NCI-H2227 (cell line): ENCODE results near the gene IQGAP3.
A peak's percentile ranks its signal among the peaks of the same experiment; 100 is the strongest.
"Not testable (repeated sequence)": the region's sequence is repeated elsewhere in the genome, so short reads cannot be mapped to it uniquely, and the experiment has no call there.

Experiments used
- DNase-seq: peaks from one replicate; lab custom pipeline; 2025; ENCODE audit not compliant: unreplicated experiment; lab: John Stamatoyannopoulos, UW

IQGAP3 gene

DNA sequence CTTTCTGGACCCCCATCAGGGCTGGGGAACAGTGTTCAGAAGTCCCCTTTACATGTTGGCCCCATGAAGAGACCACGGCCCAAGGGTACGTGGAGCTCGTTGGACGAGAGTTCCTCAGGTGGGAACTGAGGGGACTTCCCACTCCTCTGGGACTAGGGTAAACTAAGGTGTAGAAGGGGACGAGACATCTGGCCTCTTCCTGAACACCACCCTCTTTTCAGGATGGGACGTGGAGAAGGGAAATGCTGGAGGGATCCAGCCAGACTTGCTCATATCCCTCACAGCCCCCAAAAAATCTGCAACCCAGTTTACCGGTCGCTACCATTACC is 21.3 kb upstream of the IQGAP3 start:
- no peak for DNase-seq

DNA sequence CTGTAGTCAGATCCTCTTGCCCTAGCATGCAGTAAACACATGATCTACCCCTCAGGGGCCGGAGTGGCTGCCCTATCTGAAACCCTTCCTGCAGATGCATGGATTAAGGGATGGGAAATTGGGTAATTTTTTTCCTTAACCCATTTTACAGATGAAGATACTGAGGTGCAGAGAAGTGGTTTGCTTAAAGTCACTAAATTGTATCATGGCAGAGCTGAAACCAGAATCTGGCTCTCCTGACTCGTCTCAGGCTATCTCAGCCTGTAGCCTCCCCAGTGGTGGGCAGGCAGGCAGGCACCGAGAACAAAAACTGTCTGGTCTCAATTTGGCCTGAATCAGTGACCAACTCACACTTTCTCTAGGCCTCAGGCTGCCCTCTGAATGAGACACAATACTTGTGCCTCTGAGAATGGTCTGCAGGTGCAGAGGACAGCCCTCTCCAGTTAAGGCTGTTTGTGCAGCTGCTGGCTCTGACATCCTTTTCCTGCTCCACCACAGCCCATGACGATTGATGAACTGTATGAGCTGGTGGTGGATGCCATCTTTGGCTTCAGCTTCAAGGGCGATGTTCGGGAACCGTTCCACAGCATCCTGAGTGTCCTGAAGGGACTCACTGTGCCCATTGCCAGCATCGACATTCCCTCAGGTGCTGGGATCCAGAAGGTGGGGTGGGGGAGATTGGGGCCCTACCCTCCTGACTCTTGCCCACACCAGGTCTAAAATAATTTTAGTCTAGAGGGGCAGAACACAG is 20.7 kb upstream of the IQGAP3 start:
- DNase-seq, result no peak

DNA sequence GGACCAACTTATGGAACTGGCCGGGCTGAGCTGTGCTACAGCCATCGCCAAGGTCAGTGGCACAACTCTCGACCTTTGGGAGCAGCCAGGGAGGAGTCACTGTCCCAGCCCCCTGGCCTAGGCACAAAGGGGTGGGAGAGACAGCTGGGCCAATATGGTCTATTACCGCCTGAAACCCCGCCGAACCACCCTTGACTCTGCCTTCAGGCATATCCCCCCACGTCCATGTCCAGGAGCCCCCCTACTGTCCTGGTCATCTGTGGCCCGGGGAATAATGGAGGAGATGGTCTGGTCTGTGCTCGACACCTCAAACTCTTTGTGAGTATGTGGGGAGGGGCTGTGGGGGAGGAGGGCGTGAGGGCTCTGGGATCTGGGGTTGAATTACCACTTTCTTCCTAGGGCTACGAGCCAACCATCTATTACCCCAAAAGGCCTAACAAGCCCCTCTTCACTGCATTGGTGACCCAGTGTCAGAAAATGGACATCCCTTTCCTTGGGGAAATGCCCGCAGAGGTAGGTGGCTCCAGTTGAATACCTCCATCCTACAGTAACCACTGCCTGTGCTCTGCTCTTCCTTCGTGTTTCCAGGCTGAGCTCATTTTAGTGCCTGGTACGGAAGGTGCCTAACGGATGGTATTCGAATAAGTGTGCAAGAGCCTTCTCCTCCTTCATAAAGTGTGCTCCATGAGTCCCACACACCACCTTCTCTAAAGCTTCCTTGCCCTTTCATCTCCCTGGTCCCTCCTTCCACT is 20.0 kb upstream of the IQGAP3 start:
- DNase-seq, result no peak

DNA sequence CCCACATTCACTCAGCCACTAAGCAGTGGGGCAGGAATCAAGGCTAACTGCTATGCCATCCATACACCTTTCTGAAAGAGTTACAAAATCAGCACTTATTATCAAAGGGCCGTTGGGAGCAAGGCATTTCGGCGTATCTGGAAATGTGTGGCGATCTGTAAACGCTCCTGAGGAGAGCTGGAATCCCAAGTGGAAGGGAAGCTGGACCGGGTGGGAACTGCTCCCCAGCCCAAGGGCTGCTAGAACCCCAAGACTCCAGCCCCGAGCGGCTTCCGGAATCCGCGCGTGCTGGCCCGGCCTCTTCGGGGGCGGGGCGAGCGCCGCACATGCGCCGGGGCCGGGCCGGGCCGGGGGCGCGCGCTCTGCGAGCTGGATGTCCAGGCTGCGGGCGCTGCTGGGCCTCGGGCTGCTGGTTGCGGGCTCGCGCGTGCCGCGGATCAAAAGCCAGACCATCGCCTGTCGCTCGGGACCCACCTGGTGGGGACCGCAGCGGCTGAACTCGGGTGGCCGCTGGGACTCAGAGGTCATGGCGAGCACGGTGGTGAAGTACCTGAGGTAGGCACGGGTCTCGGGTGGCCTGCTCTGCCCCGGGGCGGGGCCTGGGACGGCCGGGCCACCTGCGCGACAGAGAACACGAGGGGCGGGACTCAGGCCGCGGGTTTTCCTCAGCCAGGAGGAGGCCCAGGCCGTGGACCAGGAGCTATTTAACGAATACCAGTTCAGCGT is 19.2 kb upstream of the IQGAP3 start, which contains the start of gene NAXE:
Gene NAXE, plus strand, starts transcription at position 345 of the 726 bp plus-strand sequence. Its CDS starts 29 bp downstream, at position 374.
- DNase-seq, result peak; percentile 89

DNA sequence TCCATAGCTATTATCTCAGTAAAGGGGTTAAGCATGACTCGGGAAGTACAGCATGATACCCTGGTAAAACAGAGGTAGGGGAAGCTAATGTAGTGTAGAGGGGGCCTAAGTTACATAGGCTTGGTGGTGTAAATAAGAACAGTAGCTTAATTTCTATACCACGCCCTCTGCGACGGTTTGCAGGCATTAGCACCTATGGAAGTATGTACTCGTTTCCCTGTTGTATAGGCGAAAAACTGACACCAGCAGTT is 18.7 kb upstream of the IQGAP3 start:
- no peak for DNase-seq

DNA sequence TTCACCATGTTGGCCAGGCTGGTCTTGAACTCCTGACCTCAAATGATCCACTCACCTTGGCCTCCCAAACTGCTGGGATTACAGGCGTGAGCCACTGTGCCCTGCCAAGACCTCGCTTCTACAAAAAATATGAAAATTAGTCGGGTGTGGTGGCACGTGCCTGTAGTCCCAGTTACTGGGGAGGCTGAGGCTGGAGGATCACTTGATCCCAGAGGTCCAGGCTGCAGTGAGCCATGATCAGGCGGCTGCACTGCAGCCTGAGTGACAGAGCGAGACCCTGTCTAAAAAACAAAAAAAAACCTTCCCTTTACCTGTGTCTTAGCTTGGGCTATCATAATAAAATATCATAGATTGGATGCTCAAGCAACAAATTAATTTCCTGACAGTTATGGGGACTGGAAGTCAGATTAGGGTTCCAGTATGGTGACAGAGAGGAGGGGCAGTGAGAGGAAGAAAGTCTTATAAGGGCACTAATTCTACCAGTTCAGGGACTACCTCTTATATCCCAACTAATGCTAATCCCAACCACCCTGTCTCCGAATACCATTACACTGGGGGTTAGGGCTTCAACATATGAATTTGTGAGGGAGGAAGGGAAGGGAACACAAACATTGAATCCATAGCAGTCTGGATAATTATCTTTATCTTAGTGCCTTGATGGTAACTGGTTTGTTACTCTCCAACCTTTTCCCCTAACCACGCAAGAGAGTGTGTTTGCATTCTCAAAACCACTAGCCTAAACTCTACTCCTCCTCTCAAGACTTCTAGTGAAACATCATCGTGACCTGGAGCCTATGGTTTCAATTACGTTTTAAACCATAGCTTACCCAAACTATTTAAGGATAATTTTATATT is 18.2 kb upstream of the IQGAP3 start:
- DNase-seq, result no peak

DNA sequence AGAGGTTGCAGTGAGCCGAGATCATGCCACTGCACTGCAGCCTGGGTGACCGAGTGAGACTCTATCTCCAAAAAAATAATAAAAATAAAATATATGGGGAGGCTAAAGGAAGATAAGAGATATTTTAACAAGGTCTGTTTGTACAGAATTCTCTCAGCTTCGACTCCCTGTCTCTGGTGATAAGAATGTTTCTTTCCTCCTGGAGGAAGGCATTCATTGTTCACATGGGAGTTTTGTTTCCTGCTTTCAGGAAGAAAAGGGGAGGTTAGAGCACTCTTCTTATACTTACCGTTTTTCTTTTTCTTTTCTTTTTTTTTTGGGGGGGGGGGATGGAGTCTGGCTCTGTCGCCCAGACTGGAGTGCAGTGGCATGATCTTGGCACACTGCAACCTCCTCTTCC is 17.2 kb upstream of the IQGAP3 start:
- no peak for DNase-seq

DNA sequence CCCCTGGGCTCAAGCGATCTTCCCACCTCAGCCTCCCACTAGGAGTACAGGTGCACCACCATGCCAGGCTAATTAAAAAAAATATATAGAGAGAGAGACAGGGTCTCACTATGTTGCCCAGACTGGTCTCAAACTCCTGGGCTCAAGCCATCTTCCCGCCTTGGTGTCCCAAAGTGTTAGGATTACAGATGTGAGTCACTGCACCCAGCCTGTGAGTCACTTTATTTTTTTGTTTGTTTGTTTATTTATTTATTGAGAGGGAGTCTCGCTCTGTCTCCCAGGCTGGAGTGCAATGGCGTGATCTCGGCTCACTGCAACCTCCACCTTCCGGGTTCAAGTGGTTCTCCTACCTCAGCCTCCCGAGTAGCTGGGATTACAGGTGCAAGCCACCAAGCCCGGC is 15.6 kb upstream of the IQGAP3 start:
- DNase-seq, result not testable (repeated sequence)

DNA sequence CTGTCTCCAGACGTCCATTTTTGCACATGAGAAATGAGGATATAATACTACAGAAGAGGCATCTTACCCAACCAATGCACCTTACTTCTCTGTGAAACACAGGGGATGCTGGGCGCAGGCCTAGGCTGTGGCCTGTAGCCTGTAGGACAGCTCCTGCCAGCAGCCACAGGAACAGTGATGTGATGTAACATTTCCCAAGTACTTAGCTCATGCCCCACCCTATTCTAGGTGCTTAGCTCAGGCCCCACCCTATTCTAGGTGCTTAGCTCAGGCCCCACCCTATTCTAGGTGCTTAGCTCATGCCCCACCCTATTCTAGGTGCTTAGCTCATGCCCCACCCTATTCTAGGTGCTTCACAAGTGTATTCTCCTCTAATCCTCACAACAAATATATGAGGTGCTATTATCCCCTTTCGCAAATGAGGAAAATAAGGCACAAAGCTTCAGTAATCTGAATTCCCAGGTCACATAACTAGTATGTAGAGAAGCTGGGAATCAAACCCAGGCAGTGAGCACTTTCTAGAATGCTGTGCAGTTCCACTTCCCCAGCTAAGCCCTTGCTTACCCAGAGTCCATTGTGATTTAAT is 14.6 kb upstream of the IQGAP3 start:
- DNase-seq, result no peak

DNA sequence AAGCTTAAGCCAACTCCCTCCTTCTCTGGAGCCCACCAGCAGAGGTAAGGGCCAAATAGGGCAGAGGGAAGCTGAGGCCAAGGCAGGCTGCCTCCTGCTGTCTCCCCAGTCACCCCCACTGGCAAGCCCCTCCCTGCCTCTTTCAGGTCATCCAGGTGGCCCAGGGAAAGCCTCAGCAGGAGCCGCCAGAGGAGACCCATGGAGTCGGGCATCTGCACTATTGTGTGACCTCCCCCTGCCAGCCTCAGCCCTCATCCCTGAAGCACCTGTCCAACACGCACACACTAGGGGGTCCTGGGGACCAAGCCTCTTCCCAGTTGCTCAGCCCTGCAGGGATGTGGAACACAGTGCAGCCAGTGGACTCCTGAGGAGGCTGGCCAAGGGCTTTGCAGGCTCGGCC is 14.0 kb upstream of the IQGAP3 start:
- DNase-seq, result no peak

DNA sequence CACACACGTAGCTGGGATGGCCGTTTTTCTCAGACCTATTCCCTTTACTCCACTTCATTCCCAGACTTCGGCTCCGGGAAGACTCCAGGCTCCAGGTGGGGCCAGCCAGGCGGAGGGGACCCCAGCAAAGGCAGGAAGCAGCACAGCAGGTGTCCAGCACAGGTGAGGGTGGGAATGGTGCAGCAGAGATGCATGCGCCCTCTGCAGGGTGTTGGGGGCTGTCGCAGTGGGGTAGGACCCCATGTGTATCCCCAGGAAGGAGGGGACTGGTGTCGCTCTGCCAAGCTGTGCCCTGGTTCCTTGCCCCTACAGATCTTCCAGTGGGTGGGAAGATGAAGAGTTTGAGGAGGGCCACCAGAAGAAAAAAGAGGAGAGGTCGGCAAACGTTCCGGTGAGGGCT is 12.4 kb upstream of the IQGAP3 start:
- DNase-seq, result no peak

DNA sequence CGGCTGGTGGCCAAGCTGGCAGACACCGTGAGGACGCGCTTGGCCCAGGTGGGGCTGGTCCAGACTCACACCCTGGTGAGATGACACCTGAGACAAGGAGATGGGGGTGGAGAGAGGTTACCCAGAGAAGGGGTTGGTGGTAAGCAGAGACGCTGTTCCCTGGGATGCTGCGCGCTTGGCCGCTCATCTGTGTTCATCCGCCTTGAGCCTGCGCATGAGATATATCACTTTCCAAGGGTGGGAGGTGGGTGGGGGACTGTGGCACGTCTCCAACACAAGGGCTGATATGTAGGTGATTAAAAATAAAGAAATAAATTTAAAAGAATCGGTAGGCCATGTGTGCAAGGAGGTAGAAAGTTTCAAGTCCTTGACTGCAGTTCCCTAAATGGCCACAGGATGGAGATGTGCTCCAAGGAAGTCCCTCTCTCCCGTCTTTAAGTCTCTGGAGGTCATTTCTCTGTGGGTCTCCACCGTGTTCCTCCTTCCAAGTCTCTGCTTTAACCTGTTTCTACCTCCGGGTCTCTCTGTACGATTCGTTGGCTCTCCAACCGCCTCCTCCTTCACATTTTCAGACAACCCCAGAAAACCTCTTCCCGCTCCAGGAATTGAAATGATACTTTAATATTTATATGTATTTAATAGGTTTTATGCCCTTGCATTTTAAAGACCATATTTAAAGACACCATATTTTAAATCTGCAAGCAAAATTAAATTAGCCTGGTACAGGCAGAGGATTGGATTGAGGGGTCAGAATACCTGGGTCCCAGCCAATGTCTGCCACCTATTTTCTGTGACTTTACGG is 11.7 kb upstream of the IQGAP3 start:
- DNase-seq, result peak; percentile 89

DNA sequence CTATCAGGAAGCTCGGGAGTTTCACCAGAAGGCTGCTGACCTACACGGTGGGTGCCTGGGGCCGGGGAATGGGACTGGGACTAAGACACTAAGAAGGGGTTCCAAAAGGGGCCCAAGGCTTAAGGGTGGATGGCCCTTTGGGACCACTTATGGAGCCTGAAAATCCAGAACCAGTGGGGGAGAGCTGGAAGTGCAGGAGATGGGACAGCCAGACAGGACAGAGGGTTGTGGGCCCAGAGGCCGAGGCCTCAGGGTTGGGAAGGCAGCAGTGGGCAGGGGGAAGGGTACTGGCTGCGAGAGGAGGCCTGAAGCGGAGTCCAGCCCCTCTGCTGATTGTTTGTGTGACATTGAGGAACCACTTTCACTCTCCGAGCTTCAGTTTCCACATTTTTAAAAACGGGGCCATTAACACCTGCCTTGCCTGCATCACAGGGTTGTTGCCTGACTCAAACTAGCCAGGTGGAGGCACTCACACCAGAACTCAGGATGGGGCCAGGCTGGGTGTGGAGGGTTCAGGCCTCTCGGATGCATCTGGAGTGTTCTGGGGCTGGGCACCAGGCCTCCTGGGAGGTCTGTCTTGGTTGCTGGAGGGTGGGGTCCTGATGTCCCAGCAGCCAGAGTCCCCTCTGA is 10.1 kb upstream of the IQGAP3 start:
- DNase-seq, result no peak

DNA sequence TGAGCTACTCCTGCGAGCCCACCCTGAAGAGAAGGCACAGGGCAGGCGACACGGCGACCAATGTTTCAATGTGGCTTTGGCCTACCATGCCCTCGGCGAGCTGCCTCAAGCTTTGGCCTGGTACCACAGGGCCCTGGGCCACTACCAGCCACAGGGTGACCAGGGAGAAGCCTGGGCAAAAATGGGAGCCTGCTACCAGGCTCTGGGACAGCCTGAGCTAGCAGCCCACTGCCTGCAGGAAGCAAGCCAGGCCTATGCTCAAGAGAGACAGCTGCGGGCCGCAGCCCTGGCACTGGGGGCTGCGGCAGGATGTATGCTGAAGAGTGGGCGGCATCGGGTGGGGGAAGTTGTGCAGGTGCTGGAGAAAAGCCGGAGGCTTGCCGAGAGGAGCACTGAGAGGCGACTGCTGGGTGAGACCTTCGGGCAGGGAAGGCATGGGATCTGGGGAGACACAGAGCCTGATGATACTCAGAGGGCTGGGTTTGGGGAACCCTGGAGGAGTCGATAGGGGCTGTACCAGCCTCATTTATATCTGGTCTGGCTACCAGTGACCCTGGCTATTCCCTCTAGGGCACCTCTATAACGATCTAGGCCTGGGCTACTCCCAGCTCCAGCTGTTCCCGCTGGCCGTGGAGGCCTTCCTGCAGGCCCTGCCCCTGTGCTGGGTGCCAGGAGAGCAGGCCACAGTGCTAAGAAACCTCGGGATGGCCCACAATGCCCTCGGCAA is 9.5 kb upstream of the IQGAP3 start:
- no peak for DNase-seq

DNA sequence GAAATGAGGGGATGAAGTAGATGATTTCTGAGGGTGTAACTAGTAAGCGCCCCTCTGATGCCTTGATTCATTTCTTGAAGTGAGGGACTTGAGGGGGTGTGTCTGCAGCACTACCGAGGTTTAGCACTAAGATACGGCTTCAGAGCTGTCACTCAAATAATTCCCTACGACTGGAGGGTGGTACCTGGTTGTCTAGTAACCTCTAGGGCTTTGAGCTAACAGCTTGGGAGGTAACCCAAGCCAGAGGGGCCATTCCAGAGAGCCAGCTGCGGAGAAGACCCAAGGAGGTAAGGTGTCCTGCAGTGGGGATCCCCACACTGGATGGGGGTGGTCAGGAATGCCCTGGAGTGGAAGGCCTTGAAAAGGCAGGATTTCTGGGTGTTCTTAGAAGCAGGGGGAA is 7.1 kb upstream of the IQGAP3 start, which contains the start of gene TTC24:
Gene TTC24, plus strand, starts transcription at position 252 of the 400 bp plus-strand sequence. CDS start 1,642 bp downstream, outside the sequence.
- peak; percentile 44 for DNase-seq

DNA sequence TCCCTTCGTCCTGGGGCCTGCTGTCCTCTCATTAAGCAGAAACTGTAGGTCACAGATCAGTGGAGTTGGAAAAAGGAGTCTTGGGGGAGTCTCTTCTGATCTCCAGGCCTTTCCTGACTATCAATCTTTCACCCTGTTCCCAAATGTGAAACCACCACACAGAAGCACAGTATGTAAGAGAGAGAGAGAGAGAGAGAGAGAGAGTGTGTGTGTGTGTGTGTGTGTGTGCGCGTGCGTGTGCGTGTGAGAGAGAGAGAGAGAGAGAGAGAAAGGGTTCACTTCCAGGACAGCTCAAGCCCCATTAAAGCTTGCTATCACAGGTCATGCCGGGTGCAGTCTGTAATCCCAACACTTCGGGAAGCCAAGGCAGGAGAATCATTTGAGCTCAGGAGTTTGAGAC is 5.7 kb upstream of the IQGAP3 start:
- no peak for DNase-seq

DNA sequence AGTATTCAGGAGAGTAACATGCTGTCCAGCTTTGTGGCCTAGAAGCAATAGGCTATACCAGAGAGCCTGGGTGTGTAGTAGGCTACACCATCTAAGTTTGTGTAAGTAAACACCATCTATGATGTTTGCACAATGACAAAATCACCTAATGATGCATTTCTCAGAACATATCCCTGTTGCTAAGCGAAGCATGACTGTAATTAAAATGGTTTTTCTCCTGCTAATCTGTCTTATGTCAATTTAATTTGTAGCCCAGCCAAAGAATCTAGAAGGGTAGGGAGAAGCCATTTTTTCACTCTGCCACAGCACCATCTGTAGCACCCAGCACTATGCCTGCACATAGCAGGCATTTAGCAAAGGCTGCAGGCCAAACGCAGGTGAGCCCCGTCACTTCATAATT is 5.2 kb upstream of the IQGAP3 start:
- DNase-seq, result no peak

DNA sequence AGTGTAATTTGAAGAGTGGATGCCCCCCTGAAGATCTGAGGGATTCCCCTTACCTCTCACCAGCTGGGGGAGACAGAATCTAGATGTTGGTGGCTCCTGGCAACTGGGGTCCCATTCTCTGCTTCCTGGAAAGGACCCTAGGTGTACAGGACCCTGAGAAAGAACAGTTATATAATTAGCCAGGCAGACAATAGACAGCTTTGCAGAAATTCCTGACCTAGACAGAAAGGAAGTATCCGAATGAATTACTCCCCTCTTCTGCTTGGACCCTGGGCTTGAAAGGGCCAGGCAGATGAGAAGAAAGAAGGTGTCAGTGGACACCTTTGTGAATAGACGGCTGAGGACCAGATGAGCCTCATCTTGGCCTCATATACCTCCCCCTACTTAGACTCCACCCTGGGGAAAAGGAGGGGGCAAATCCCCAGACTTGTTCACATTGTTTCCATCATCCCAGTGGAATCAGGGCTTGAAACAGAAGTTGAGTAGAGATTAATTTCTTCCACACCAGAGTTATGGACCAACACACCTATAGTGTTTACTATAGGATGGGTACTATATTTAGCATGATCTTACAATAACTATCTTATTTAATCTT is 1.8 kb upstream of the IQGAP3 start:
- DNase-seq, result no peak

DNA sequence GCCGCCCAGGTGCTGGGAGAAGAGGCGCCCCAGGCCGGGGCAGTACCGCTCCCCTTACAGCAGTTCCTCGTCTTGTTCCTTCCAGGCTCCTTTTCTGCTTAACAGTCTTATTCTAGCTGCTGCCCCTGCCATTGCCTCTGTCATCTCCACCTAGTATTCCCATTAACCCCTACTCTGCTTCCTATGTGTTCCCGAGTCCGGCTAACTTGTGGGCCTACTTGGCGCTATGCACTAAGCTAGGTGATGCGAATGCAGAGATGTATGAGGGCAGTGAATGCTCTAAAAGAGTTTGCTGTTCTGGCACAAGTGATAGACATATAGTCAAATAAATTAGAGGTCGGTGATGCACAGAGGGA is 276 bp upstream of the IQGAP3 start:
- no peak for DNase-seq
